ENCODE measurements around the gene HOXB2. TPM values are rescaled to one million over a fixed set of nuclear protein-coding genes. Genes with fewer than 3 reads are reported as not detected.

HOXB2 gene
- total and polyA plus RNA-seq, 9 of the 15 experiments (the other 6 are each of a cell fraction or from before 2014, with no cell fraction given), result 2.1 to 97.7 (median 21.2) TPM

DNA sequence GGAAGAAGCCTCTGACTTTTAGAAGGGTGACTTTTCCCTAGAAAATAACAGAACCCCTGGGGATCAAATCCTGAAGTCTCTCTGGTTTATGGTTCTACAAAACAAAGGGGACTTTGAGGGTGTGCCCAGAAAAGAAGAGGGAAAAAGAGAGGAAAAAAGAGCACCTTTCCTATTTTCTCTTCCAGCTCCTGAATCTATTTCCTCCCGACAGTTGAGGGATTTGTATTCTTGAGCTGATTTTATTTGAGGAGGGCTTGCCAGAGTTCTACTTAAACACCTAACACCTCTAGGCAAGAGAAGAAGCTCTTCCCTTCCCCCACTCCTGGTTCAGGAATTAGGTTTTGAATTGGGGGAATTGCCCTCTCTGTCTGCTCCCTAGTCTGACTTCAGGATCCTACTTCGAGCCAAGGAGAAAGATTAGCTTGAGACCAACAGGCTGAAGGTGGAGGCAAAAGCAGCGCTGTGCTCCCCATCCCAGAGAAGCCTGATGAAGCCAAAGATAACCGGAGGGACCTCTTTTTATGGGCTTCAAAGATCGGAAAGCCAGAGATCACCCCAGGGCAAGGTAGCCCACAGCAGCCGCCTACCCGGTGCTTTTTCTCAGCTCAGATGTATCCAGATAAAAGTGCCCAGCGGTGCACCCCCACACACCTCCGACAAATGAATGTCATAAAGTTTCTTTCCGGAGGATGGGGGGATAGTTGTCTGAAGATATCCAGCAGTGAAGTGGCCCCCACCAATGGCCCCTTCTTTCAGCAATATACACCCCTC lies 44.3 kb upstream of the HOXB2 start:
- Histone ChIP-seq H3K9me1 (ENCODE audit: control insufficient read depth, insufficient read depth, low read length) (no peaks in the 10 kb centered on the region), H3K9me3 (replicated peaks; ENCODE audit: control insufficient read depth, insufficient read depth, low read depth, low read length) (no peaks in the 10 kb centered on the region), H2AFZ (ENCODE audit: low read depth, low read length) (no peak overlapping the region), H3K79me2 (ENCODE audit: control insufficient read depth, insufficient read depth, low read length) (peaks cover 5% of the 10 kb centered on the region; the same call in 2 of the 3 replicates), H3K4me2 (ENCODE audit: insufficient read depth, low read length) (no peak overlapping the region), H3K4me1 (replicated peaks in 1 of 2; ENCODE audit: control insufficient read depth in 2 of 2, insufficient read depth in 2 of 2, low read length in 2 of 2) (peaks cover 14 to 35% of the 10 kb centered on the region in 2 experiments), H3K4me3 (no peak overlapping the region), H3K27ac (ENCODE audit: extremely low read depth, low read depth, low read length) (no peak overlapping the region), H3K27me3 (ENCODE audit: control insufficient read depth in 2 of 2, insufficient read depth in 2 of 2, low read length in 2 of 2) (no peaks in the 10 kb centered on the region), H3K9ac (ENCODE audit: insufficient read depth in 1 of 2, low read depth in 2 of 2, low read length in 2 of 2) (no peak overlapping the region), H4K20me1 (replicated peaks; ENCODE audit: control insufficient read depth, insufficient read depth, low read length) (no peaks in the 10 kb centered on the region), H3K36me3 (ENCODE audit: control insufficient read depth, insufficient read depth, low read length) (no peaks in the 10 kb centered on the region)
- intact Hi-C loops (cut with micrococcal nuclease) (no loop called here), in situ Hi-C loops (cut with MboI) (no loop called here)
- TF ChIP-seq SIRT6 (IDR thresholded peaks at IDR 0.05; ENCODE audit: low read depth, low read length) (no peak), MCM2 (IDR thresholded peaks at IDR 0.05; ENCODE audit: low read depth) (no peak), EP400 (IDR thresholded peaks at IDR 0.05) (no peak), KLF13 (tag; IDR thresholded peaks at IDR 0.05; ENCODE audit: borderline replicate concordance, low read depth) (no peak), ZNF121 (CRISPR knock-in tag; conservative IDR thresholded peaks at IDR 0.05) (no peak), PRMT5 (CRISPR knock-in tag; IDR thresholded peaks at IDR 0.05) (no peak), ZNF212 (CRISPR knock-in tag; IDR thresholded peaks at IDR 0.05) (no peak), BRD4 (IDR thresholded peaks at IDR 0.05) (no peak), FOXM1 (IDR thresholded peaks at IDR 0.05; ENCODE audit: low read depth) (no peak), FOXM1 (CRISPR knock-in tag; IDR thresholded peaks at IDR 0.05; ENCODE audit: low read depth) (no peak), ZKSCAN3 (CRISPR knock-in tag; IDR thresholded peaks at IDR 0.05) (no peak), SREBF2 (CRISPR knock-in tag; IDR thresholded peaks at IDR 0.05) (no peak), CREB1 (IDR thresholded peaks at IDR 0.05) (no peak), CREB1 (CRISPR knock-in tag; IDR thresholded peaks at IDR 0.05) (no peak), NCOA1 (IDR thresholded peaks at IDR 0.05; ENCODE audit: low read depth) (no peak), PBX2 (CRISPR knock-in tag; IDR thresholded peaks at IDR 0.05; ENCODE audit: low read depth) (no peak), PBX2 (tag; conservative IDR thresholded peaks at IDR 0.05; ENCODE audit: low read depth) (no peak), HLTF (IDR thresholded peaks at IDR 0.05) (no peak), HDAC8 (tag; IDR thresholded peaks at IDR 0.05) (no peak)
- TF ChIP-seq, protein P1, sequence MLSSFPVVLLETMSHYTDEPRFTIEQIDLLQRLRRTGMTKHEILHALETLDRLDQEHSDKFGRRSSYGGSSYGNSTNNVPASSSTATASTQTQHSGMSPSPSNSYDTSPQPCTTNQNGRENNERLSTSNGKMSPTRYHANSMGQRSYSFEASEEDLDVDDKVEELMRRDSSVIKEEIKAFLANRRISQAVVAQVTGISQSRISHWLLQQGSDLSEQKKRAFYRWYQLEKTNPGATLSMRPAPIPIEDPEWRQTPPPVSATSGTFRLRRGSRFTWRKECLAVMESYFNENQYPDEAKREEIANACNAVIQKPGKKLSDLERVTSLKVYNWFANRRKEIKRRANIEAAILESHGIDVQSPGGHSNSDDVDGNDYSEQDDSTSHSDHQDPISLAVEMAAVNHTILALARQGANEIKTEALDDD (IDR thresholded peaks at IDR 0.05), result no peak
- no TSS peak for BruUV-seq (replicated peaks)
- POLR2A ChIA-PET, result interaction anchor here (0.8 to 1.7 kb wide), 7 partner anchors 9 to 253 kb away, joined by 3 to 10 read pairs (median 4); no protein-coding TSS in a partner anchor
- DNase-seq (ENCODE audit: extremely low read depth in 1 of 4, low spot score in 3 of 4), result no peak
- CTCF ChIA-PET (ENCODE audit: low intra/inter-chr PET ratio), result interaction anchor here (0.6 to 0.7 kb wide), 2 partner anchors 12 to 452 kb away, joined by 3 to 4 read pairs; no protein-coding TSS in a partner anchor
- no peak for ATAC-seq
- WGBS (ENCODE audit: insufficient coverage, low coverage, missing lambda C conversion rate), result 27% methylated on average over 10 of the region's 10 CpGs
- no peak for FAIRE-seq
